Stimulated activated CD4-positive, alpha-beta T cell treated with anti-CD3 and anti-CD28 coated beads, Interleukin-1b, Interleukin-23, amount 100 ng/mL, for 4 hours (primary cell): Measurements from ENCODE around the gene BYSL.
"Not testable (repeated sequence)": the region's sequence is repeated elsewhere in the genome, so short reads cannot be mapped to it uniquely, and the experiment has no call there.

ENCODE experiments used
- DNase-seq, 2 donors: peaks; one replicate each; pipeline ENCODE4 v3.0.0-alpha.2; 2020; ENCODE audit warnings: low read depth in 2 of 2

BYSL gene

GRCh38 chr6:41942067-41942851 lies 21.0 kb downstream of the BYSL start:
- DNase-seq: no peak

GRCh38 chr6:41942882-41943281 lies 21.6 kb downstream of the BYSL start:
- not testable (repeated sequence) for DNase-seq

GRCh38 chr6:41943456-41943855 lies 22.2 kb downstream of the BYSL start:
- DNase-seq: no peak

- DNase-seq: no peak
These were observed 26.4 kb downstream of the BYSL start for GRCh38 chr6:41947581-41948220.

GRCh38 chr6:41954668-41955067 lies 33.4 kb downstream of the BYSL start:
- no peak for DNase-seq

GRCh38 chr6:41955412-41955811 lies 34.1 kb downstream of the BYSL start:
- DNase-seq: no peak

- DNase-seq: no peak
These were observed 35.8 kb downstream of the BYSL start for GRCh38 chr6:41957117-41957516.

- no peak for DNase-seq
These were observed 36.9 kb downstream of the BYSL start for GRCh38 chr6:41958022-41958856.

- no peak for DNase-seq
These were observed 38.7 kb downstream of the BYSL start for GRCh38 chr6:41960028-41960427.

GRCh38 chr6:41963371-41963770 lies 42.1 kb downstream of the BYSL start:
- DNase-seq: no peak

GRCh38 chr6:41964201-41964887 lies 43.0 kb downstream of the BYSL start:
- no peak for DNase-seq

GRCh38 chr6:41965429-41966213 lies 44.3 kb downstream of the BYSL start:
- no peak for DNase-seq

- no peak for DNase-seq
These were observed 45.1 kb downstream of the BYSL start for GRCh38 chr6:41966214-41966920.

GRCh38 chr6:41966961-41967311 lies 45.6 kb downstream of the BYSL start:
- no peak for DNase-seq

GRCh38 chr6:41967312-41968287 lies 46.3 kb downstream of the BYSL start:
- DNase-seq: no peak

- DNase-seq: peak; percentile 41 to 51
These were observed 49.1 kb downstream of the BYSL start for GRCh38 chr6:41970436-41970846.

GRCh38 chr6:41972826-41973225 lies 51.5 kb downstream of the BYSL start:
- no peak for DNase-seq

- DNase-seq: no peak
These were observed 53.1 kb downstream of the BYSL start for GRCh38 chr6:41974281-41974825.

GRCh38 chr6:41975276-41975675 lies 54.0 kb downstream of the BYSL start:
- DNase-seq: no peak
